ENCODE data around the gene TSPAN7. TPM values are rescaled to one million over a fixed set of nuclear protein-coding genes. Genes with fewer than 3 reads are reported as not detected.

Gene TSPAN7
- total and polyA plus RNA-seq, 4 donors, result 6.2 to 71.1 (median 23.7) TPM

DNA sequence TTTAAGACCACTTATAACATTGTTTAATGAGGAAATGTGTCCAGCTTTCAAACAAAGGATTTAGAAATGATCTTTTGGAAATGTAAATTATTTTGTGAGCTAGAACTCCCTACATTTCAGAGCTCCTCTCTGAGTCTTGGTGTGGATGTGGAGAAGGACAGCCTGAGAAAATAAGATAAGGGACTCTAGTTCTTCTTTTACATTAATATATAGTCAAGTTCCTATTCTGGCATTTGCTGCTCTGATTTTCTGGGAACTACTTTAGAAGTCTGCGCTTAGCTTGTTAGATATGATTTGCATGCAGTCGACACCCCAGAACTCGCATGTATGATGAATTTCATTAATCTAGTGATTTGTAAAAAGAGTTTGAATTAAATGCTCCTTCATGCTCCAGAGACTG lies 45.5 kb downstream of the TSPAN7 start:
- H3K27ac ChIP-seq (ENCODE audit: low read depth in 1 of 2, low read length in 2 of 2), result no peak overlapping the region
- H3K27me3 ChIP-seq (ENCODE audit: control insufficient read depth in 1 of 2, insufficient read depth in 2 of 2, low read length in 1 of 2), result no peaks in the 10 kb centered on the region
- no peak overlapping the region for H3K4me3 ChIP-seq (ENCODE audit: low read length in 2 of 2)
- no peaks in the 10 kb centered on the region for H3K9me3 ChIP-seq (ENCODE audit: control insufficient read depth, low read length)
- ATAC-seq (ENCODE audit: low FRiP score), result no peak
- H3K4me1 ChIP-seq (ENCODE audit: control insufficient read depth in 1 of 2, insufficient read depth in 2 of 2, low read length in 2 of 2), result no peaks in the 10 kb centered on the region
- no peak for DNase-seq
- H3K36me3 ChIP-seq (ENCODE audit: control insufficient read depth in 1 of 2, insufficient read depth in 2 of 2, low read length in 1 of 2), result no peaks in the 10 kb centered on the region
- whole genome bisulfite sequencing, 2 donors, result 82 to 95% methylated on average over 3 of the region's 3 CpGs
- intact Hi-C loops (cut with DNase I), result no loop called here

GRCh38 chrX:38607976-38608375 lies 46.6 kb downstream of the TSPAN7 start:
- H3K36me3 ChIP-seq (ENCODE audit: control insufficient read depth in 1 of 2, insufficient read depth in 2 of 2, low read length in 1 of 2), result no peaks in the 10 kb centered on the region
- no peaks in the 10 kb centered on the region for H3K4me1 ChIP-seq (ENCODE audit: control insufficient read depth in 1 of 2, insufficient read depth in 2 of 2, low read length in 2 of 2)
- 56 to 60% methylated on average over 4 of the region's 4 CpGs for WGBS, 2 donors
- no peaks in the 10 kb centered on the region for H3K27me3 ChIP-seq (ENCODE audit: control insufficient read depth in 1 of 2, insufficient read depth in 2 of 2, low read length in 1 of 2)
- no peak overlapping the region for H3K27ac ChIP-seq (ENCODE audit: low read depth in 1 of 2, low read length in 2 of 2)
- H3K4me3 ChIP-seq (ENCODE audit: low read length in 2 of 2), result no peak overlapping the region
- DNase-seq (no peak), ATAC-seq (ENCODE audit: low FRiP score) (no peak)
- intact Hi-C loops (cut with DNase I), result no loop called here
- no peaks in the 10 kb centered on the region for H3K9me3 ChIP-seq (ENCODE audit: control insufficient read depth, low read length)

- Histone ChIP-seq H3K27ac (ENCODE audit: low read depth in 1 of 2, low read length in 2 of 2) (no peak overlapping the region), H3K27me3 (ENCODE audit: control insufficient read depth in 1 of 2, insufficient read depth in 2 of 2, low read length in 1 of 2) (no peaks in the 10 kb centered on the region), H3K9me3 (ENCODE audit: control insufficient read depth, low read length) (no peaks in the 10 kb centered on the region), H3K36me3 (ENCODE audit: control insufficient read depth in 1 of 2, insufficient read depth in 2 of 2, low read length in 1 of 2) (no peaks in the 10 kb centered on the region), H3K4me1 (ENCODE audit: control insufficient read depth in 1 of 2, insufficient read depth in 2 of 2, low read length in 2 of 2) (no peaks in the 10 kb centered on the region), H3K4me3 (ENCODE audit: low read length in 2 of 2) (no peak overlapping the region)
- intact Hi-C loops (cut with DNase I), result no loop called here
- WGBS, 2 donors, result 50 to 69% methylated on average over 6 of the region's 6 CpGs
- ATAC-seq (ENCODE audit: low FRiP score) (no peak), DNase-seq (no peak)
Observed at GRCh38 chrX:38610849-38611248, 49.5 kb downstream of the TSPAN7 start.

- intact Hi-C loops (cut with DNase I), result no loop called here
- Histone ChIP-seq H3K27me3 (ENCODE audit: control insufficient read depth in 1 of 2, insufficient read depth in 2 of 2, low read length in 1 of 2) (no peaks in the 10 kb centered on the region), H3K36me3 (ENCODE audit: control insufficient read depth in 1 of 2, insufficient read depth in 2 of 2, low read length in 1 of 2) (no peaks in the 10 kb centered on the region), H3K4me3 (ENCODE audit: low read length in 2 of 2) (no peak overlapping the region), H3K27ac (ENCODE audit: low read depth in 1 of 2, low read length in 2 of 2) (no peak overlapping the region), H3K9me3 (ENCODE audit: control insufficient read depth, low read length) (no peaks in the 10 kb centered on the region), H3K4me1 (ENCODE audit: control insufficient read depth in 1 of 2, insufficient read depth in 2 of 2, low read length in 2 of 2) (no peaks in the 10 kb centered on the region)
- DNase-seq (no peak), ATAC-seq (ENCODE audit: low FRiP score) (no peak)
- WGBS, 2 donors, result 71 to 85% methylated on average over 4 of the region's 4 CpGs
Observed at GRCh38 chrX:38612281-38612680, 50.9 kb downstream of the TSPAN7 start.

DNA sequence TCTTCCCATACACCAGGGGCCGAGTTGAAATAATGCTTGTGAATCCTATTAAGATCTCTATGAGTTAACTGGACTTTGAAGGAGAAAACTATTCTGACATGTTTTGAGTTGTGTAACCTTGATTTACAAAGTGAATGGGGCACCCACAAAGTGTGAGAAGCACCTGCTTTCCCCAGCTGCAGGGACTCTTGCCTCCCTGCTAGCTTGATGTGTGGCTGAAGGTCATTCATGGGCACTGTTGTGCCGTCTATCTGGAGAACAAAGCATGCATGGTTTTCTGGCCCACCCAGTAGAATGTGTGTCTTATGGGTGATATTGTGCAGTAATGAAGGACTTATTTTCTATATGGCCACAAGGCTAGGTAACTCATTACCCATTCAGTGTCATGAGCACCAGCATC lies 53.1 kb downstream of the TSPAN7 start:
- Histone ChIP-seq H3K36me3 (ENCODE audit: control insufficient read depth in 1 of 2, insufficient read depth in 2 of 2, low read length in 1 of 2) (no peaks in the 10 kb centered on the region), H3K9me3 (ENCODE audit: control insufficient read depth, low read length) (no peaks in the 10 kb centered on the region), H3K4me1 (ENCODE audit: control insufficient read depth in 1 of 2, insufficient read depth in 2 of 2, low read length in 2 of 2) (no peaks in the 10 kb centered on the region), H3K27me3 (ENCODE audit: control insufficient read depth in 1 of 2, insufficient read depth in 2 of 2, low read length in 1 of 2) (no peaks in the 10 kb centered on the region), H3K4me3 (ENCODE audit: low read length in 2 of 2) (no peak overlapping the region), H3K27ac (ENCODE audit: low read depth in 1 of 2, low read length in 2 of 2) (no peak overlapping the region)
- ATAC-seq (ENCODE audit: low FRiP score) (no peak), DNase-seq (no peak)
- intact Hi-C loops (cut with DNase I), result no loop called here
- WGBS, 2 donors, result 18 to 42% methylated on average over 2 of the region's 2 CpGs

DNA sequence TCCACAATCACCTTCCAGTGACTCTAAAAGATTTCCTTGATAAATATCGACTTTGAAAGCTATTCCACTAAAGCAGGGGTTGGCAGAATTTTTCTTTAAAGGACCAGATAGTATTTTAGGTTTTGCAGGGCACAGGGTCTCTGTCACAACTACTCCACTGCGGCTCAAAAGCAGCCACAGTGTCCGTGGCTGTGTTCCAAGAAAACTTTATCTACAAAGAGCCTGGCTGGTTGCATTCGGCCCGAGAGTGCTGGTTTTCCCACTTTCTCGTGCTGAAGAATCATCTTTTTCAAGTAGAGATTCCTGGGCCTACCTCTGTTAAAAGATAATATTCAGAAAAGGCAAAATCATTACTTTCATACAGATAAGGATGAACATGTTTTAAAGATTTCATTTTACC lies 55.6 kb downstream of the TSPAN7 start:
- intact Hi-C loops (cut with DNase I), result no loop called here

DNA sequence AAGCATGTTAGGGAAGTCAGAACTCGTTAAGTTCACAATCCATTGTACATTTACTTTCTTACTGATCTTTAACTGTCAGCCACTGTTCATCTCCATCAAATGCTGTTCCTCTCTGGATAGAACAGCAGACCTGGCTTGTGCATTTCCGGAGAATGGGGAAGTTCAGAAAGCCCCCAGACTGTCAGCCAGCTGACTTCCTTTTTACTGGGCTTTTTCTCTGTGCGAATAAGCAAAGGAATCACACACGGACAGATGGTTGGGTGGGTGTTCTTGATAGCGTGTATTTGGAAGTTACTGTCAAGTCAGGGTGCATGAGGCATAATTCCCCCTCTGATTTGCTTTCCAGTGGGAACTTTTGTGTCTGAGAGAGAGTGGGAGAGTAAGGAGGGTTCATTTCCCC lies 56.8 kb downstream of the TSPAN7 start:
- no peak for DNase-seq
- Histone ChIP-seq H3K27ac (ENCODE audit: low read depth in 1 of 2, low read length in 2 of 2) (no peak overlapping the region), H3K27me3 (ENCODE audit: control insufficient read depth in 1 of 2, insufficient read depth in 2 of 2, low read length in 1 of 2) (no peaks in the 10 kb centered on the region), H3K4me3 (ENCODE audit: low read length in 2 of 2) (no peak overlapping the region), H3K9me3 (ENCODE audit: control insufficient read depth, low read length) (no peaks in the 10 kb centered on the region), H3K4me1 (ENCODE audit: control insufficient read depth in 1 of 2, insufficient read depth in 2 of 2, low read length in 2 of 2) (no peaks in the 10 kb centered on the region), H3K36me3 (ENCODE audit: control insufficient read depth in 1 of 2, insufficient read depth in 2 of 2, low read length in 1 of 2) (no peaks in the 10 kb centered on the region)
- intact Hi-C loops (cut with DNase I), result no loop called here
- no peak for ATAC-seq (ENCODE audit: low FRiP score)
- WGBS, 2 donors, result 71 to 92% methylated on average over 5 of the region's 5 CpGs

More for the DNA sequence above, 55.6 kb downstream of the TSPAN7 start:
- Histone ChIP-seq H3K27ac (ENCODE audit: low read depth in 1 of 2, low read length in 2 of 2) (no peak overlapping the region), H3K4me3 (ENCODE audit: low read length in 2 of 2) (no peak overlapping the region), H3K9me3 (ENCODE audit: control insufficient read depth, low read length) (no peaks in the 10 kb centered on the region), H3K36me3 (ENCODE audit: control insufficient read depth in 1 of 2, insufficient read depth in 2 of 2, low read length in 1 of 2) (no peaks in the 10 kb centered on the region), H3K4me1 (ENCODE audit: control insufficient read depth in 1 of 2, insufficient read depth in 2 of 2, low read length in 2 of 2) (no peaks in the 10 kb centered on the region), H3K27me3 (ENCODE audit: control insufficient read depth in 1 of 2, insufficient read depth in 2 of 2, low read length in 1 of 2) (no peaks in the 10 kb centered on the region)
- DNase-seq (no peak), ATAC-seq (ENCODE audit: low FRiP score) (no peak)
- WGBS, 2 donors, result 12 to 44% methylated on average over 6 of the region's 6 CpGs

DNA sequence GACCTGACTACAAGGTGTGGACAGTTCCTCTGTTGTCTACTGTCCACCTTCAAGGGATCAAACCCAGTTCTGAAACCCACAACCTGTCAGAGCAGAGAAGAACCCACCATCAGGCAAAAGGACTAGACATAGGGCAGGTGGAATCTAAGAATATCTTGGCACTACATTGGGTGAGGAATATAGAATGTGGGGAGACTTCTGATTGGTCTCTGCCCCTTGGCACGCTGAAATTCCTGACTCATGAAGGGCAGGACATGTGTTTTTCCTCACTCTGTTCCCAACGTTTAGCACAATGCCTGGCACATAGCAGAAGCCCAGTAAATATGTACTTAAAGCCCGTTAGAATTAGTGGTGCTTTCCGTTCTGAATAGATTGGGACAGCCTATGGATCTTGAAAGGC lies 59.3 kb downstream of the TSPAN7 start:
- 58 to 78% methylated on average over 4 of the region's 4 CpGs for WGBS, 2 donors
- no peak overlapping the region for H3K4me3 ChIP-seq (ENCODE audit: low read length in 2 of 2)
- H3K36me3 ChIP-seq (ENCODE audit: control insufficient read depth in 1 of 2, insufficient read depth in 2 of 2, low read length in 1 of 2), result no peaks in the 10 kb centered on the region
- H3K27ac ChIP-seq (ENCODE audit: low read depth in 1 of 2, low read length in 2 of 2), result no peak overlapping the region
- H3K27me3 ChIP-seq (ENCODE audit: control insufficient read depth in 1 of 2, insufficient read depth in 2 of 2, low read length in 1 of 2), result no peaks in the 10 kb centered on the region
- intact Hi-C loops (cut with DNase I), result no loop called here
- DNase-seq, result no peak
- no peaks in the 10 kb centered on the region for H3K9me3 ChIP-seq (ENCODE audit: control insufficient read depth, low read length)
- no peak for ATAC-seq (ENCODE audit: low FRiP score)
- no peaks in the 10 kb centered on the region for H3K4me1 ChIP-seq (ENCODE audit: control insufficient read depth in 1 of 2, insufficient read depth in 2 of 2, low read length in 2 of 2)

GRCh38 chrX:38626296-38626695 lies 65.0 kb downstream of the TSPAN7 start:
- DNase-seq (no peak), ATAC-seq (ENCODE audit: low FRiP score) (no peak)
- Histone ChIP-seq H3K4me3 (ENCODE audit: low read length in 2 of 2) (no peak overlapping the region), H3K36me3 (ENCODE audit: control insufficient read depth in 1 of 2, insufficient read depth in 2 of 2, low read length in 1 of 2) (no peaks in the 10 kb centered on the region), H3K27me3 (ENCODE audit: control insufficient read depth in 1 of 2, insufficient read depth in 2 of 2, low read length in 1 of 2) (no peaks in the 10 kb centered on the region), H3K27ac (ENCODE audit: low read depth in 1 of 2, low read length in 2 of 2) (no peak overlapping the region), H3K9me3 (ENCODE audit: control insufficient read depth, low read length) (no peaks in the 10 kb centered on the region), H3K4me1 (ENCODE audit: control insufficient read depth in 1 of 2, insufficient read depth in 2 of 2, low read length in 2 of 2) (no peaks in the 10 kb centered on the region)
- intact Hi-C loops (cut with DNase I), result no loop called here
- WGBS, 2 donors, result 74 to 92% methylated on average over 4 of the region's 4 CpGs

All from aorta (tissue), 5 donors.